OCI-LY7 (cell line): Measurements from ENCODE around the gene PPP1R9A.

Experiments used
- CTCF ChIP-seq: fragments of 200-600 bp; sonication (generic); conservative IDR thresholded peaks from 2 replicates; pipeline ENCODE4 v1.5.1; 2014; ENCODE audit warnings: mild to moderate bottlenecking, antibody characterized with exemption, low read length, moderate library complexity, mixed read lengths
- EZH2phosphoT487 ChIP-seq: fragments of 200-600 bp; sonication (generic); IDR thresholded peaks from 2 replicates; pipeline ENCODE4 v1.6.1; 2018; ENCODE audit warnings: low read depth, borderline replicate concordance, mild to moderate bottlenecking, mixed run types, antibody characterized with exemption, low read length, moderate library complexity, mixed read lengths

DNA sequence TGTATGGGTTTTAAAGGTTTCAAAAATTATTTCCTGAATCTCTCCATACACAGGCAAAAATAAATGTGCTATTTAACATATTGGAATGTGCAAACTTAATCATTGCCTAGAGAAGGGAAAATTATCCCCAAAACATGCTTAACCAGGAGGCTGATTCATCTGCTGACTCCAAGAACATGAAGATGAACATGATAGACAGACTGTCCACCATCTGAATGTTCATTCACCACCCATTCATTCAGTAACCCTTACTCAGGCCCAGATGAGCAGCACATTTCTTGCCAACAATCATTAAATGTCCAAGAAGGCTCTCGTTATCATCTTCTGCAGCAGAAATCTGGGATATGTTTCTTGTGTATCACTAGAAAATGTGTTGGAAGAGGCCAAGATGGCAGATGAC lies 110.6 kb downstream of the PPP1R9A start:
- TF ChIP-seq CTCF (no peak), EZH2phosphoT487 (no peak)
